Neural cell (in vitro differentiated cells): Measurements from ENCODE around the gene CDH19. TPM values are rescaled to one million over a fixed set of nuclear protein-coding genes. Genes with fewer than 3 reads are reported as not detected.

ENCODE experiments used
- H2AFZ ChIP-seq: fragments of 200-600, 300-800 bp; sonication (generic), shearing (Covaris generic); 2 replicates; pipeline ENCODE4 v1.6.0; 2014; ENCODE audit warnings: low read depth, mild to moderate bottlenecking, antibody characterized with exemption, low read length, moderate library complexity
- H3F3A ChIP-seq: fragments of 200-600 bp; shearing (Covaris generic); 2 replicates; pipeline ENCODE4 v1.6.1; 2016; ENCODE audit warnings: mild to moderate bottlenecking, moderate library complexity, mixed read lengths, antibody characterized with exemption, low read length; ENCODE audit not compliant: insufficient read depth, poor library complexity, severe bottlenecking
- H3K27ac ChIP-seq: fragments of 200-600, 300-800 bp; sonication (generic), shearing (Covaris generic); 2 replicates; pipeline ENCODE4 v1.5.1; 2014; ENCODE audit warnings: mild to moderate bottlenecking, low read length, moderate library complexity
- H3K27me3 ChIP-seq: fragments of 300-800, 200-600 bp; sonication (generic), shearing (Covaris generic); 2 replicates; pipeline ENCODE4 v1.6.0; 2014; ENCODE audit warnings: mild to moderate bottlenecking, low read depth, low read length, moderate library complexity; ENCODE audit not compliant: insufficient read depth
- H3K36me3 ChIP-seq: fragments of 300-800, 200-600 bp; sonication (generic), shearing (Covaris generic); 2 replicates; pipeline ENCODE4 v1.5.1; 2014; ENCODE audit warnings: mild to moderate bottlenecking, antibody characterized with exemption, low read length, moderate library complexity; ENCODE audit not compliant: insufficient read depth
- H3K4me2 ChIP-seq: fragments of 300-800, 200-600 bp; sonication (generic), shearing (Covaris generic); 2 replicates; pipeline ENCODE4 v1.6.0; 2014; ENCODE audit warnings: mild to moderate bottlenecking, low read length
- H3K4me3 ChIP-seq: fragments of 300-800, 200-600 bp; sonication (generic), shearing (Covaris generic); 2 replicates; pipeline ENCODE4 v1.5.1; 2014; ENCODE audit warnings: mild to moderate bottlenecking, low read length, moderate library complexity
- H3K79me2 ChIP-seq: fragments of 200-600 bp; shearing (Covaris generic); replicated peaks from 2 replicates; pipeline ENCODE4 v1.6.0; 2014; ENCODE audit warnings: mild to moderate bottlenecking, low read length, moderate library complexity; ENCODE audit not compliant: insufficient read depth
- H3K9ac ChIP-seq: fragments of 300-800, 200-600 bp; sonication (generic), shearing (Covaris generic); 2 replicates; pipeline ENCODE4 v1.6.1; 2016; ENCODE audit warnings: mild to moderate bottlenecking, low read length, mixed read lengths
- H3K9me2 ChIP-seq: fragments of 200-600 bp; shearing (Covaris generic); 2 replicates; pipeline ENCODE4 v1.6.1; 2016; ENCODE audit warnings: mild to moderate bottlenecking, low read length, mixed read lengths; ENCODE audit not compliant: insufficient read depth
- H3K9me3 ChIP-seq: fragments of 200-600, 300-800 bp; sonication (generic), shearing (Covaris generic); 2 replicates; pipeline ENCODE4 v1.6.1; 2016; ENCODE audit warnings: mild to moderate bottlenecking, mixed run types, low read length, moderate library complexity, mixed read lengths
- H4K20me1 ChIP-seq: fragments of 200-600 bp; shearing (Covaris generic); 2 replicates; pipeline ENCODE4 v1.6.1; 2016; ENCODE audit warnings: mild to moderate bottlenecking, mixed run types; ENCODE audit not compliant: insufficient read depth
- EP300 ChIP-seq: fragments of 450-650 bp; conservative IDR thresholded peaks from 2 replicates; pipeline ENCODE4 v1.6.1; 2014; ENCODE audit warnings: antibody characterized with exemption, mild to moderate bottlenecking, moderate library complexity; ENCODE audit not compliant: poor library complexity, severe bottlenecking
- EZH2 ChIP-seq: fragments of 200-600, 300-800 bp; shearing (Covaris generic), sonication (generic); IDR thresholded peaks from 2 replicates; pipeline ENCODE4 v1.6.1; 2014; ENCODE audit warnings: antibody characterized with exemption, low read length, borderline replicate concordance, mild to moderate bottlenecking; ENCODE audit not compliant: insufficient read depth, poor library complexity, severe bottlenecking
- MXI1 ChIP-seq: fragments of 450-650 bp; conservative IDR thresholded peaks from 2 replicates; pipeline ENCODE4 v1.6.1; 2014; ENCODE audit warnings: antibody characterized with exemption, mild to moderate bottlenecking; ENCODE audit not compliant: poor library complexity, severe bottlenecking
- POLR2AphosphoS5 ChIP-seq: IDR thresholded peaks from 2 replicates; pipeline ENCODE4 v1.6.1; 2012
- RAD21 ChIP-seq: fragments of 450-650 bp; conservative IDR thresholded peaks from 2 replicates; pipeline ENCODE4 v1.6.1; 2014; ENCODE audit warnings: antibody characterized with exemption, mild to moderate bottlenecking, moderate library complexity
- SMC3 ChIP-seq: fragments of 450-650 bp; conservative IDR thresholded peaks from 2 replicates; pipeline ENCODE4 v1.6.1; 2014; ENCODE audit warnings: antibody characterized with exemption, mild to moderate bottlenecking, moderate library complexity; ENCODE audit not compliant: poor library complexity
- TAF1 ChIP-seq: IDR thresholded peaks from 2 replicates; pipeline ENCODE4 v1.6.1; 2012; ENCODE audit warnings: low read depth
- polyA plus RNA-seq: library from polyadenylated mRNA; depleted of rRNA; stranded (reverse); fragments of >200 nt; gene quantifications from 2 replicates; pipeline ENCODE4 v1.2.3, GENCODE V29; 2014
- TF ChIP-seq, protein P1 (sequence below): fragments of 450-650 bp; IDR thresholded peaks from 2 replicates; pipeline ENCODE4 v1.5.1; 2014; ENCODE audit warnings: antibody characterized with exemption, mild to moderate bottlenecking, moderate library complexity; ENCODE audit not compliant: poor library complexity, severe bottlenecking
- TF ChIP-seq, protein P2 (sequence below): IDR thresholded peaks from 2 replicates; pipeline ENCODE4 v1.6.1; 2012; ENCODE audit warnings: borderline replicate concordance

Gene CDH19
- polyA plus RNA-seq, 1 donor from 2014 or later: 0.11 TPM

DNA sequence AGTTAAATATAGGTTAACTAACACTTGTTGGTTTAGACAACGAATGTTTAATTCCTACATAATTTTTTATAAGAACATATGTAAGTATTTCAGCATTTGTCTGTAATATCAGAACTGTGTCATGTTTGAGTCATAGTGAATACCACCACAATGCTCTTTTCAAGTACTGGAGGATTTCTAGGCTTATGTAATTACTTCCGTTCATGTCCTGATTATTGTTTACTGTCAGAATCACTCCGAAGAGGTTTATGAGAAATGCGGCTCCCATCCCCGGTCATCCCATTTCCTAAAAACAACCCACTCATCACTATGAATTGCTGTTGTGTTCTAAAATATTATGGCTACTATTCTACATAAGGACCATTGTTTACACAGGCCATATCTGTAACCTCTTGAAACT lies 45.1 kb downstream of the CDH19 start:
- TF ChIP-seq SMC3: no peak
- TF ChIP-seq MXI1: no peak
- no peak for TF ChIP-seq EZH2
- TF ChIP-seq, protein P1, sequence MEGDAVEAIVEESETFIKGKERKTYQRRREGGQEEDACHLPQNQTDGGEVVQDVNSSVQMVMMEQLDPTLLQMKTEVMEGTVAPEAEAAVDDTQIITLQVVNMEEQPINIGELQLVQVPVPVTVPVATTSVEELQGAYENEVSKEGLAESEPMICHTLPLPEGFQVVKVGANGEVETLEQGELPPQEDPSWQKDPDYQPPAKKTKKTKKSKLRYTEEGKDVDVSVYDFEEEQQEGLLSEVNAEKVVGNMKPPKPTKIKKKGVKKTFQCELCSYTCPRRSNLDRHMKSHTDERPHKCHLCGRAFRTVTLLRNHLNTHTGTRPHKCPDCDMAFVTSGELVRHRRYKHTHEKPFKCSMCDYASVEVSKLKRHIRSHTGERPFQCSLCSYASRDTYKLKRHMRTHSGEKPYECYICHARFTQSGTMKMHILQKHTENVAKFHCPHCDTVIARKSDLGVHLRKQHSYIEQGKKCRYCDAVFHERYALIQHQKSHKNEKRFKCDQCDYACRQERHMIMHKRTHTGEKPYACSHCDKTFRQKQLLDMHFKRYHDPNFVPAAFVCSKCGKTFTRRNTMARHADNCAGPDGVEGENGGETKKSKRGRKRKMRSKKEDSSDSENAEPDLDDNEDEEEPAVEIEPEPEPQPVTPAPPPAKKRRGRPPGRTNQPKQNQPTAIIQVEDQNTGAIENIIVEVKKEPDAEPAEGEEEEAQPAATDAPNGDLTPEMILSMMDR: no peak
- TF ChIP-seq RAD21: no peak

DNA sequence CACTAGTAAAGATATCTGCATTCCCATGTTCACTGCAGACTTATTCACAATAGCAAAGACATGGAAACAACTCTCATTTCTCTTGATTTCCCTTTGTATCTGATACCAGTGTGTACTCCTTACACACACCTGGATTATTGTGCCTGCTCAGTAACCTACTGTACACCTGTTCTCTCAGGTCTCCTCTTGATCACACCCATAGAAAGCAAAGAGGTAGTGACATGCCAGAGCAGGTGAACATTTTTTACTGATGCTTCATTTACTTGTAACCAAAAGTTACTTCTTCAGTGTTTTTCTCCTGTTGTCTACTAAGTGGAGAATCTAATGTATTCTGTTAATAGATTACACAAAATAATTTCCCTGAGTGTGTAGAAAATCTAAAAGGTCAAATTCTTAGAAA lies 46.8 kb downstream of the CDH19 start:
- TF ChIP-seq EZH2 (no peak), EP300 (no peak), RAD21 (no peak), SMC3 (no peak), MXI1 (no peak)
- Histone ChIP-seq H3K36me3 (no peaks in the 10 kb centered on the region), H3F3A (no peaks in the 10 kb centered on the region), H3K9ac (no peak overlapping the region), H3K79me2 (no peaks in the 10 kb centered on the region), H3K27me3 (no peaks in the 10 kb centered on the region), H3K4me2 (no peak overlapping the region), H3K27ac (no peak overlapping the region), H2AFZ (no peak overlapping the region), H3K4me3 (no peak overlapping the region), H3K9me2 (no peaks in the 10 kb centered on the region), H4K20me1 (no peaks in the 10 kb centered on the region), H3K9me3 (no peaks in the 10 kb centered on the region)

More for the DNA sequence above, 45.1 kb downstream of the CDH19 start:
- Histone ChIP-seq H3F3A (no peaks in the 10 kb centered on the region), H3K27me3 (no peaks in the 10 kb centered on the region), H3K27ac (no peak overlapping the region), H2AFZ (no peak overlapping the region), H3K4me2 (no peak overlapping the region), H3K9ac (no peak overlapping the region), H3K9me3 (no peaks in the 10 kb centered on the region), H4K20me1 (no peaks in the 10 kb centered on the region), H3K4me3 (no peak overlapping the region), H3K9me2 (no peaks in the 10 kb centered on the region), H3K36me3 (no peaks in the 10 kb centered on the region), H3K79me2 (no peaks in the 10 kb centered on the region)

DNA sequence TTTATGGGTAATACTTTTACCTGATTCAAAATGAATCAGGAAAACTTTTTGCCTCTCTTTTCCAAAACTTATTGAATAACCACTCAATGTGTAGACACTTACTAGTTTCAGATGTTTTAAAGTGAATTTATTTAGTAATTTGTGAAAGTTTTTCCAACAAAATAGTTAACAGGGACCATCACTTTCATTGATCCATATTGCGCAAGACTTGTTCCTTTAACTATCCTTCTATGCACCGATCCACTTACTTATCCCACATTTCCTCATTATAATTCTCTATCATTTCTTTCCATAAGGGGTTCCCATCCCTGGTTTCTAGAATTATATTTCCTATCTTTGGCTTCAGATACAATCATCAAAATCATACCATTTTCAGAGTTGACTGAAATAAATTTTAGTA lies 48.3 kb downstream of the CDH19 start:
- H2AFZ ChIP-seq: no peak overlapping the region
- H3K27ac ChIP-seq: no peak overlapping the region
- no peaks in the 10 kb centered on the region for H3F3A ChIP-seq
- H3K9me2 ChIP-seq: no peaks in the 10 kb centered on the region
- H4K20me1 ChIP-seq: no peaks in the 10 kb centered on the region
- no peaks in the 10 kb centered on the region for H3K36me3 ChIP-seq
- no peak overlapping the region for H3K4me2 ChIP-seq
- H3K27me3 ChIP-seq: no peaks in the 10 kb centered on the region
- H3K4me3 ChIP-seq: no peak overlapping the region
- H3K9ac ChIP-seq: no peak overlapping the region
- no peaks in the 10 kb centered on the region for H3K9me3 ChIP-seq
- TF ChIP-seq TAF1 (no peak), EZH2 (no peak), SMC3 (no peak), EP300 (no peak), MXI1 (no peak), RAD21 (no peak), POLR2AphosphoS5 (no peak)
- TF ChIP-seq, protein P2, sequence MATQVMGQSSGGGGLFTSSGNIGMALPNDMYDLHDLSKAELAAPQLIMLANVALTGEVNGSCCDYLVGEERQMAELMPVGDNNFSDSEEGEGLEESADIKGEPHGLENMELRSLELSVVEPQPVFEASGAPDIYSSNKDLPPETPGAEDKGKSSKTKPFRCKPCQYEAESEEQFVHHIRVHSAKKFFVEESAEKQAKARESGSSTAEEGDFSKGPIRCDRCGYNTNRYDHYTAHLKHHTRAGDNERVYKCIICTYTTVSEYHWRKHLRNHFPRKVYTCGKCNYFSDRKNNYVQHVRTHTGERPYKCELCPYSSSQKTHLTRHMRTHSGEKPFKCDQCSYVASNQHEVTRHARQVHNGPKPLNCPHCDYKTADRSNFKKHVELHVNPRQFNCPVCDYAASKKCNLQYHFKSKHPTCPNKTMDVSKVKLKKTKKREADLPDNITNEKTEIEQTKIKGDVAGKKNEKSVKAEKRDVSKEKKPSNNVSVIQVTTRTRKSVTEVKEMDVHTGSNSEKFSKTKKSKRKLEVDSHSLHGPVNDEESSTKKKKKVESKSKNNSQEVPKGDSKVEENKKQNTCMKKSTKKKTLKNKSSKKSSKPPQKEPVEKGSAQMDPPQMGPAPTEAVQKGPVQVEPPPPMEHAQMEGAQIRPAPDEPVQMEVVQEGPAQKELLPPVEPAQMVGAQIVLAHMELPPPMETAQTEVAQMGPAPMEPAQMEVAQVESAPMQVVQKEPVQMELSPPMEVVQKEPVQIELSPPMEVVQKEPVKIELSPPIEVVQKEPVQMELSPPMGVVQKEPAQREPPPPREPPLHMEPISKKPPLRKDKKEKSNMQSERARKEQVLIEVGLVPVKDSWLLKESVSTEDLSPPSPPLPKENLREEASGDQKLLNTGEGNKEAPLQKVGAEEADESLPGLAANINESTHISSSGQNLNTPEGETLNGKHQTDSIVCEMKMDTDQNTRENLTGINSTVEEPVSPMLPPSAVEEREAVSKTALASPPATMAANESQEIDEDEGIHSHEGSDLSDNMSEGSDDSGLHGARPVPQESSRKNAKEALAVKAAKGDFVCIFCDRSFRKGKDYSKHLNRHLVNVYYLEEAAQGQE: no peak
- TF ChIP-seq, protein P1: no peak
- no peaks in the 10 kb centered on the region for H3K79me2 ChIP-seq
